ENCODE data around the gene AFAP1. TPM values are rescaled to one million over a fixed set of nuclear protein-coding genes. Genes with fewer than 3 reads are reported as not detected.

Gene AFAP1
- total and polyA plus RNA-seq, 2 donors (not counting 1 experiment from before 2014, with no cell fraction given), result 0.03 to 0.44 TPM

GRCh38 chr4:7842384-7843279, 97.0 kb downstream of the AFAP1 start:
- H3K27me3 ChIP-seq (replicated peaks in 1 of 4; ENCODE audit: control extremely low read depth in 1 of 4, control insufficient read depth in 3 of 4, insufficient read depth in 4 of 4, low read length in 3 of 4), result no peaks in the 10 kb centered on the region
- DNase-seq, result no peak
- ATAC-seq (ENCODE audit: low read depth), result no peak
- no peak overlapping the region for H3K4me3 ChIP-seq (ENCODE audit: control extremely low read depth in 1 of 5, extremely low read depth in 1 of 5, insufficient read depth in 1 of 5, low read depth in 2 of 5, low read length in 4 of 5)
- H3K4me3 Mint-ChIP-seq, result no peak overlapping the region
- H3K4me1 ChIP-seq (ENCODE audit: control insufficient read depth in 2 of 2, insufficient read depth in 2 of 2, low read length in 2 of 2), result no peaks in the 10 kb centered on the region
- TF ChIP-seq EZH2 (IDR thresholded peaks at IDR 0.05; ENCODE audit: borderline replicate concordance, insufficient read depth, low read depth, low read length, poor library complexity, severe bottlenecking) (no peak), CTCF (IDR thresholded peaks at IDR 0.05) (no peak)
- H4K20me1 ChIP-seq (ENCODE audit: control insufficient read depth, insufficient read depth, low read length, poor library complexity, severe bottlenecking), result no peaks in the 10 kb centered on the region
- 92% methylated on average over 21 of the region's 22 CpGs for WGBS (ENCODE audit: insufficient coverage)
- no peaks in the 10 kb centered on the region for H3K79me2 ChIP-seq (ENCODE audit: control insufficient read depth, insufficient read depth, low read length)
- H3K27ac ChIP-seq (ENCODE audit: low read length in 2 of 2), result no peak overlapping the region
- intact Hi-C loops (cut with micrococcal nuclease), result loop anchor here (10.0 kb wide), 1 partner anchor 352 kb away; the partner anchor contains the start of gene SH3TC1
- no peak overlapping the region for H2AFZ ChIP-seq (ENCODE audit: insufficient read depth, low read depth, low read length, poor library complexity, severe bottlenecking)
- POLR2A ChIA-PET, result no interaction called here
- no peaks in the 10 kb centered on the region for H3K36me3 ChIP-seq (replicated peaks in 1 of 2; ENCODE audit: control extremely low read depth in 1 of 2, control insufficient read depth in 1 of 2, extremely low read depth in 1 of 2, insufficient read depth in 2 of 2, low read length in 1 of 2)
- no peak overlapping the region for H3K9ac ChIP-seq (ENCODE audit: low read length)
- H3K27ac Mint-ChIP-seq, result no peak overlapping the region
- H3K9me3 ChIP-seq (ENCODE audit: control extremely low read depth in 1 of 3, control insufficient read depth in 2 of 3, insufficient read depth in 1 of 3, low read length in 2 of 3), result peaks cover 0 to 6% (median 0%) of the 10 kb centered on the region in 3 donors
- H3K9me3 Mint-ChIP-seq (ENCODE audit: insufficient read depth), result no peaks in the 10 kb centered on the region
- H3K4me1 Mint-ChIP-seq, result no peaks in the 10 kb centered on the region
- CTCF ChIA-PET, result interaction anchor here (1.2 kb wide), 1 partner anchor 12 kb away, joined by 3 read pairs; no protein-coding TSS in a partner anchor
- H3K27me3 Mint-ChIP-seq, result peaks cover 6% of the 10 kb centered on the region
- H3K4me2 ChIP-seq (replicated peaks; ENCODE audit: low read depth, low read length, poor library complexity, severe bottlenecking), result no peak overlapping the region

GRCh38 chr4:7841894-7842293, 97.8 kb downstream of the AFAP1 start:
- WGBS (ENCODE audit: insufficient coverage), result no CpG with 5 or more reads among the region's 2 CpGs
- no peak for DNase-seq
- no peaks in the 10 kb centered on the region for H3K4me1 ChIP-seq (ENCODE audit: control insufficient read depth in 2 of 2, insufficient read depth in 2 of 2, low read length in 2 of 2)
- H3K27me3 Mint-ChIP-seq, result peaks cover 7% of the 10 kb centered on the region
- H3K9me3 Mint-ChIP-seq (ENCODE audit: insufficient read depth), result no peaks in the 10 kb centered on the region
- H3K4me2 ChIP-seq (replicated peaks; ENCODE audit: low read depth, low read length, poor library complexity, severe bottlenecking), result no peak overlapping the region
- TF ChIP-seq EZH2 (IDR thresholded peaks at IDR 0.05; ENCODE audit: borderline replicate concordance, insufficient read depth, low read depth, low read length, poor library complexity, severe bottlenecking) (no peak), CTCF (IDR thresholded peaks at IDR 0.05) (no peak)
- no peaks in the 10 kb centered on the region for H3K79me2 ChIP-seq (ENCODE audit: control insufficient read depth, insufficient read depth, low read length)
- no peaks in the 10 kb centered on the region for H4K20me1 ChIP-seq (ENCODE audit: control insufficient read depth, insufficient read depth, low read length, poor library complexity, severe bottlenecking)
- intact Hi-C loops (cut with micrococcal nuclease), result loop anchor here (10.0 kb wide), 1 partner anchor 353 kb away; the partner anchor contains the start of gene SH3TC1
- H3K27ac ChIP-seq (ENCODE audit: low read length in 2 of 2), result no peak overlapping the region
- H3K27ac Mint-ChIP-seq, result no peak overlapping the region
- ATAC-seq (ENCODE audit: low read depth), result no peak
- H3K4me1 Mint-ChIP-seq, result no peaks in the 10 kb centered on the region
- H3K9ac ChIP-seq (ENCODE audit: low read length), result no peak overlapping the region
- H3K4me3 ChIP-seq (ENCODE audit: control extremely low read depth in 1 of 5, extremely low read depth in 1 of 5, insufficient read depth in 1 of 5, low read depth in 2 of 5, low read length in 4 of 5), result no peak overlapping the region
- no peaks in the 10 kb centered on the region for H3K27me3 ChIP-seq (replicated peaks in 1 of 4; ENCODE audit: control extremely low read depth in 1 of 4, control insufficient read depth in 3 of 4, insufficient read depth in 4 of 4, low read length in 3 of 4)
- H3K4me3 Mint-ChIP-seq, result no peak overlapping the region
- ChIA-PET CTCF (interaction anchor here (0.6 kb wide), 1 partner anchor 1776 kb away, joined by 6 read pairs; no protein-coding TSS in a partner anchor), POLR2A (no interaction called here)
- peaks cover 0 to 6% (median 0%) of the 10 kb centered on the region in 3 donors for H3K9me3 ChIP-seq (ENCODE audit: control extremely low read depth in 1 of 3, control insufficient read depth in 2 of 3, insufficient read depth in 1 of 3, low read length in 2 of 3)
- no peak overlapping the region for H2AFZ ChIP-seq (ENCODE audit: insufficient read depth, low read depth, low read length, poor library complexity, severe bottlenecking)
- no peaks in the 10 kb centered on the region for H3K36me3 ChIP-seq (replicated peaks in 1 of 2; ENCODE audit: control extremely low read depth in 1 of 2, control insufficient read depth in 1 of 2, extremely low read depth in 1 of 2, insufficient read depth in 2 of 2, low read length in 1 of 2)

Data from B cell (primary cell).